DOHH2 (cell line): ENCODE measurements around the gene MARS1.
A peak's percentile ranks its signal among the peaks of the same experiment; 100 is the strongest.

Experiments
- H3F3A ChIP-seq: fragments of 200-600 bp; sonication (generic), shearing (Covaris generic); 2 replicates; pipeline ENCODE4 v1.6.0; 2016; ENCODE audit warnings: antibody characterized with exemption, mild to moderate bottlenecking; ENCODE audit not compliant: control insufficient read depth, insufficient read depth
- H3K27ac ChIP-seq: fragments of 200-600 bp; sonication (generic); 2 replicates; pipeline ENCODE4 v1.5.1; 2014; ENCODE audit warnings: low read depth, mild to moderate bottlenecking, low read length, moderate library complexity
- H3K27me3 ChIP-seq: fragments of 200-600 bp; sonication (generic); 2 replicates; pipeline ENCODE4 v1.6.1; 2014; ENCODE audit warnings: mild to moderate bottlenecking, low read length, mixed read lengths; ENCODE audit not compliant: control insufficient read depth
- H3K36me3 ChIP-seq: fragments of 200-600 bp; sonication (generic); 2 replicates; pipeline ENCODE4 v1.6.1; 2014; ENCODE audit warnings: mild to moderate bottlenecking, low read length, moderate library complexity, mixed read lengths; ENCODE audit not compliant: control insufficient read depth
- H3K4me1 ChIP-seq: fragments of 200-600 bp; sonication (generic); 2 replicates; pipeline ENCODE4 v1.6.1; 2014; ENCODE audit warnings: mild to moderate bottlenecking, low read length, mixed read lengths; ENCODE audit not compliant: control insufficient read depth
- H3K4me2 ChIP-seq: fragments of 200-600 bp; sonication (generic); 2 replicates; pipeline ENCODE4 v1.6.0; 2014; ENCODE audit warnings: mild to moderate bottlenecking, low read length, moderate library complexity
- H3K4me3 ChIP-seq: fragments of 200-600 bp; sonication (generic); 2 replicates; pipeline ENCODE4 v1.5.1; 2014; ENCODE audit warnings: mild to moderate bottlenecking, low read length, mixed read lengths
- H3K79me2 ChIP-seq: fragments of 200-600 bp; sonication (generic); 2 replicates; pipeline ENCODE4 v1.6.1; 2014; ENCODE audit warnings: mild to moderate bottlenecking, low read length, mixed read lengths; ENCODE audit not compliant: control insufficient read depth
- H3K9me2 ChIP-seq: fragments of 200-600 bp; sonication (generic); replicated peaks from 2 replicates; pipeline ENCODE4 v1.6.1; 2014; ENCODE audit warnings: mild to moderate bottlenecking, low read length, mixed read lengths; ENCODE audit not compliant: control insufficient read depth
- H3K9me3 ChIP-seq: fragments of 200-600 bp; sonication (generic); 2 replicates; pipeline ENCODE4 v1.6.1; 2014; ENCODE audit warnings: antibody characterized with exemption, low read length, mixed read lengths; ENCODE audit not compliant: control insufficient read depth, insufficient read depth
- H4K20me1 ChIP-seq: fragments of 200-600 bp; sonication (generic); 2 replicates; pipeline ENCODE4 v1.6.0; 2014; ENCODE audit warnings: low read depth, mild to moderate bottlenecking, antibody characterized with exemption, low read length, moderate library complexity; ENCODE audit not compliant: control insufficient read depth, insufficient read depth
- EZH2phosphoT487 ChIP-seq: fragments of 200-600 bp; sonication (generic); IDR thresholded peaks from 2 replicates; pipeline ENCODE4 v1.6.1; 2017; ENCODE audit warnings: borderline replicate concordance, mild to moderate bottlenecking, antibody characterized with exemption, low read length, moderate library complexity, mixed read lengths
- TF ChIP-seq, protein P1 (sequence below): fragments of 200-600 bp; sonication (generic); IDR thresholded peaks from one replicate; pipeline ENCODE4 v1.5.1; 2014; ENCODE audit warnings: antibody characterized with exemption, mild to moderate bottlenecking, low read depth, low read length; ENCODE audit not compliant: poor library complexity, severe bottlenecking

Gene MARS1

DNA sequence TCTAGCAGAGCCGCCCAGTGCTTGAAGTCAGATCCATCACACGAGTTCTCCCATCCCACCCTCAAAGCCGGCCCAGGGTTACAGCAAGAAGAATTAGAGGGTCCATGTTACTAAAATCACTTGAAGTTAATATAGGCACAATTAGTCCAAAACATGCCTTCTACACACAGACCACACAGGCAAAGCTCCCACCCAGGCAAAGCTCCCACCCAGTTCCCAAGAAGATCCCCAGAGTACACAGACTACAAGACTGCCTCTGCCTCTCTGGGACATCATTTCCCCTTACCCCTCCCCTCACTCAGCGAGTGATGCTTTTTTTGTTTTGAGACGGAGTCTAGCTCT lies 25.0 kb upstream of the MARS1 start:
- Histone ChIP-seq H3F3A (peaks cover 17% of the 10 kb centered on the region; the same call in 1 of the 2 replicates), H3K27ac (no peak overlapping the region), H3K36me3 (no peaks in the 10 kb centered on the region), H3K27me3 (peaks cover 5% of the 10 kb centered on the region; the same call in 1 of the 2 replicates), H3K4me2 (peak overlapping the region; percentile 92), H3K9me2 (no peaks in the 10 kb centered on the region), H3K79me2 (no peaks in the 10 kb centered on the region), H4K20me1 (no peaks in the 10 kb centered on the region), H3K9me3 (no peaks in the 10 kb centered on the region), H3K4me1 (peaks cover 44% of the 10 kb centered on the region), H3K4me3 (peak overlapping the region; percentile 83)
- no peak for TF ChIP-seq EZH2phosphoT487
- TF ChIP-seq, protein P1, sequence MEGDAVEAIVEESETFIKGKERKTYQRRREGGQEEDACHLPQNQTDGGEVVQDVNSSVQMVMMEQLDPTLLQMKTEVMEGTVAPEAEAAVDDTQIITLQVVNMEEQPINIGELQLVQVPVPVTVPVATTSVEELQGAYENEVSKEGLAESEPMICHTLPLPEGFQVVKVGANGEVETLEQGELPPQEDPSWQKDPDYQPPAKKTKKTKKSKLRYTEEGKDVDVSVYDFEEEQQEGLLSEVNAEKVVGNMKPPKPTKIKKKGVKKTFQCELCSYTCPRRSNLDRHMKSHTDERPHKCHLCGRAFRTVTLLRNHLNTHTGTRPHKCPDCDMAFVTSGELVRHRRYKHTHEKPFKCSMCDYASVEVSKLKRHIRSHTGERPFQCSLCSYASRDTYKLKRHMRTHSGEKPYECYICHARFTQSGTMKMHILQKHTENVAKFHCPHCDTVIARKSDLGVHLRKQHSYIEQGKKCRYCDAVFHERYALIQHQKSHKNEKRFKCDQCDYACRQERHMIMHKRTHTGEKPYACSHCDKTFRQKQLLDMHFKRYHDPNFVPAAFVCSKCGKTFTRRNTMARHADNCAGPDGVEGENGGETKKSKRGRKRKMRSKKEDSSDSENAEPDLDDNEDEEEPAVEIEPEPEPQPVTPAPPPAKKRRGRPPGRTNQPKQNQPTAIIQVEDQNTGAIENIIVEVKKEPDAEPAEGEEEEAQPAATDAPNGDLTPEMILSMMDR, result no peak

DNA sequence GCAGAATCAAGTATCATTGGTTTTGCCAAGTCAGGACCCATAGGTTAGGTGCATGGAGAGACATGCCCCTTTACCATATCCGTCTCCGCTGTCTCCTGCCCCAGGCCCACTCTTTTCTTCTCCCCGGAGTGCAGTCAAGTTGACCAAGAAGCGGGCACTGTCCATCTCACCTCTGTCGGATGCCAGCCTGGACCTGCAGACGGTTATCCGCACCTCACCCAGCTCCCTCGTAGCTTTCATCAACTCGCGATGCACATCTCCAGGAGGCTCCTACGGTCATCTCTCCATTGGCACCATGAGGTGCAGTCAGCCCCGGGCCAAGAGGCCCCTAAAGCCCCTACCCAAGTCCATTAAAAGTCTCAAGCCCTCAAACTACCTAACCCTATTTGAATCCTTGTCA lies 23.3 kb upstream of the MARS1 start:
- Histone ChIP-seq H3K4me3 (no peak overlapping the region), H3K9me3 (no peaks in the 10 kb centered on the region), H3K27me3 (peaks cover 5% of the 10 kb centered on the region; the same call in 1 of the 2 replicates), H3K36me3 (peaks cover 3% of the 10 kb centered on the region; the same call in 1 of the 2 replicates), H3K79me2 (no peaks in the 10 kb centered on the region), H3F3A (peaks cover 13% of the 10 kb centered on the region; the same call in 1 of the 2 replicates), H3K4me1 (peaks cover 39% of the 10 kb centered on the region), H3K9me2 (no peaks in the 10 kb centered on the region), H3K27ac (no peak overlapping the region), H4K20me1 (no peaks in the 10 kb centered on the region), H3K4me2 (no peak overlapping the region)
- no peak for TF ChIP-seq EZH2phosphoT487
- TF ChIP-seq, protein P1, result no peak

DNA sequence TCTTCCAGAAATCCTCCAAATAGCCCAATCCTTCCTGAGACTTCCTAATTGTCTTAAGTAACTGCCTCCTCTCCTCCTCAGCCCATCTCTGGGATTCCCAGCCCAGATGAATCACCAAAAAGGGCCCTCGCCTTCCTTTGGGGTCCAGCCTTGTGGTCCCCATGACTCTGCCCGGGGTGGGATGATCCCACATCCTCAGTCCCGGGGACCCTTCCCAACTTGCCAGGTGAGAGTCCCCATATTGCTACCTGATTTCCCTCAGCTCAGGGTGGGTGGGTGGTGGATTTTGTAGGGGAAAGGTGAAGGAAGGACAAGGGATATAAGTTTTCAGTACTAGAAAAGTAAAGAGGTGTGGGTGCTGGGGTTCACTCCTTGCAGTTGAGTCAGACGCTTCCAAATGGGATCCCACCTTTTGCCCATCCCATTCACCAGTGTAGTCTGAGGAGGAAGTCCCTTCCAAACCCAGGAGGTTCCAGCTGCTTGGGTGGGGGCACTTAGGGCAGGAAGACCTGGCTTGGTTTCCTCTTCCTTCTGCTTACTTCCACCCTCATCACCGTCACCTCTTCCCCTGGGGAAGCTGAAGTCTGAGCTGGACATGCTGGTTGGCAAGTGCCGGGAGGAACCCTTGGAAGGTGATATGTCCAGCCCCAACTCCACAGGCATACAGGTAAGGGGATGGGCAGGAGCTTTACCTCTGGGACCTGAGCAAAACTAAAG lies 22.7 kb upstream of the MARS1 start:
- Histone ChIP-seq H3K9me2 (no peaks in the 10 kb centered on the region), H3K27ac (no peak overlapping the region), H3K4me3 (no peak overlapping the region), H3K9me3 (no peaks in the 10 kb centered on the region), H4K20me1 (no peaks in the 10 kb centered on the region), H3K27me3 (peaks cover 5% of the 10 kb centered on the region; the same call in 1 of the 2 replicates), H3K36me3 (peaks cover 3% of the 10 kb centered on the region; the same call in 1 of the 2 replicates), H3K79me2 (no peaks in the 10 kb centered on the region), H3K4me2 (no peak overlapping the region), H3K4me1 (peaks cover 38% of the 10 kb centered on the region), H3F3A (peaks cover 12% of the 10 kb centered on the region; the same call in 1 of the 2 replicates)
- TF ChIP-seq EZH2phosphoT487, result no peak
- TF ChIP-seq, protein P1, result no peak
